GM19397 (cell line): ENCODE results near the gene CKLF.
"Not testable (repeated sequence)": the region's sequence is repeated elsewhere in the genome, so short reads cannot be mapped to it uniquely, and the experiment has no call there.

Source experiments
- ATAC-seq: cut with Tn5 transposase; IDR thresholded peaks from one replicate; pipeline ENCODE4 v1.9.1; 2021; ENCODE audit warnings: mild to moderate bottlenecking, moderate library complexity; ENCODE audit not compliant: unreplicated experiment

CKLF gene, protein sequence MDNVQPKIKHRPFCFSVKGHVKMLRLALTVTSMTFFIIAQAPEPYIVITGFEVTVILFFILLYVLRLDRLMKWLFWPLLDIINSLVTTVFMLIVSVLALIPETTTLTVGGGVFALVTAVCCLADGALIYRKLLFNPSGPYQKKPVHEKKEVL

GRCh38 chr16:66552286-66553177 is at the start of gene CKLF:
Gene CKLF (plus strand): TSS chr16:66552576. CDS start chr16:66552716, 140 bp downstream.
- peak; percentile 79 for ATAC-seq

GRCh38 chr16:66503030-66503429 is 49.3 kb upstream of the CKLF start:
- ATAC-seq: no peak

DNA sequence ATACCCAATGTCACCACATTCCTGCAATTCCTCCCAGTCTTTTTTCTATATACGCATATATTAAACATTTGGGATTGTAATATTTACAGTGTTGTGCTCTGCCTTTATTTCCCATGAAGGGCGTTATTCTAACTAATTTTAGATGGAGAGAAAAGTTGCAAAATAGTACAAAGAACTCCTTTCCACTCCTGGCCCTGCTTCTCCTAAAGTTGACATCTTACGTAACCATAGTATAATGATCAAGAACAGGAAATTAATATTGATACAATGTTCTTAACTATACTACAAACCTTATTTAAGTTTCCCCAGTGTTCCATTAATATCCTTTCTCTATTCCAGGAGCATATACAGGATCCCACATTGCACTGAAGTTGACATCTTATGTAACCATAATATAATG is 48.8 kb upstream of the CKLF start:
- ATAC-seq: no peak

DNA sequence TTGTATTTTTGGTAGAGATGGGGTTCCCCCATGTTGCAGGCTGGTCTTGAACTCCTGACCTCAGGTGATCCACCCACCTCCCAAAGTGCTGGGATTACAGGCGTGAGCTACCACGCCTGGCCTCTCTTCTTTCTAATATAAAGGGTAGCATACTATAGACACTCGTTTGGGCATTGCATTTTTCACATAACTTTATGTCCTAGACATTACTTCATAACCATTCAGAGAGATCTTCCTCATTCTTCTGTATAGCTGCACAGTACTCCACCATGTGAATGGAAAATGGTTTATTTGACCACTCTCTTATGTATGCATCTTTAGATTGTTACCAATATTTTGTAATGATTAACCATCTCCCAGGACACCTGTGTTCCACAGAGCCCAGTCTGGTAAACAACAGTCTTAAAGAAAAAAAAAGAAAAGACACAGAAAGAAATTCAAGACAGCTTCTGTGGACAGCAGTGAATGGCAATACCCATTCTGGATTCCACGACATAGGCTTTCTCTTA is 44.6 kb upstream of the CKLF start:
- no peak for ATAC-seq

DNA sequence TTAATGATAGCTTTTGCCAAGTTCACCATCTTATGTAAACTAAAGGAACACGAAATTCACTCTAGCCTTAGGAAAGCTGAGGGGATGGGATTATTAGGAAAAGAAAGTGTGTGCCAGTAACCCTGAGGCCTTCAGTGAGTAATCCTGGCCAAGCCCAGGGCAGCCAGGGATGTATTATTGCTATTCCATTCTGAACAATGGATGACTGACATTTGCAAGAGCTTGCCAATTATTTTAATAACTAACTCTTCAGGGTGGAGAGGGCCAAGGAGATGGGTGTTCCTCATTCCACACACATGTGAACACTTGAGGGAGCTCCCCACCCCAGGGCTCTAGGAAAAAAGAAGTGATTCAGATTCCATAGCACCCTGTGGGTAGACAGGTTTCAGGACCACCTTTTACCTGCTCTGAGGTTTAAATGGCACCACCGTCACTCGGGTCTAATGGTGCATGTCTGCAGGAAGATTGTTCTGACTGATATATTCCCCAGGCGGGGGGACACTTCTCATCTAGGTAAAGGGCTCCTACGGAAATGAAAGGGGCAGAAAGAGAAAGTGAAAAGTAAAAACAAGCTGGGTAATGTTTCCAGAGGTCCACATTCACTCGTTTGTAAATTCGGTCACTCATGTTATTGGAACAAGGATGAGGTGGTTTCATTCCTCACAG is 44.0 kb upstream of the CKLF start:
- no peak for ATAC-seq

GRCh38 chr16:66508914-66509496 is 43.4 kb upstream of the CKLF start:
- ATAC-seq: no peak

GRCh38 chr16:66509576-66509975 is 42.8 kb upstream of the CKLF start:
- ATAC-seq: no peak

DNA sequence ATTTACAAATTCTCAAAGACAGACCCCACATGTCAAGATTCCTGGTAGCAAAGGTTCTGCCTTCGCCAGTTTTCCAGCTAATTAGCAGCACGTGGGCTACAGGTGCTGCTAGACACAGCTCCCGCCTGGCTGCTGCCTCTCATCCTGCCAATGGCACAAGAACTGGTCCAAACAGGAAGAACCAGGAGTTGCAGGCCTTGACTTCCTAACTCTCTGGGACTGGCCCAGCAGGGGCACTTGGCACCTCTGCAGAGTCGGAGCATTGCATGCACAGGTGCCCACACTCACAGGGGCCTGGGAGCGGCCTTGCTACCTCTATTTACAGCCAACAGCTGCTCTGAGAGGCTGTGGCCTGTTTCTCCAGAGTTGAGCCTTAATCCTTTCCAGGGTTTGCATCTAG is 42.1 kb upstream of the CKLF start:
- no peak for ATAC-seq

GRCh38 chr16:66510711-66511601 is 41.4 kb upstream of the CKLF start:
- no peak for ATAC-seq

- ATAC-seq: no peak
These were observed 40.6 kb upstream of the CKLF start for GRCh38 chr16:66511602-66512271.

DNA sequence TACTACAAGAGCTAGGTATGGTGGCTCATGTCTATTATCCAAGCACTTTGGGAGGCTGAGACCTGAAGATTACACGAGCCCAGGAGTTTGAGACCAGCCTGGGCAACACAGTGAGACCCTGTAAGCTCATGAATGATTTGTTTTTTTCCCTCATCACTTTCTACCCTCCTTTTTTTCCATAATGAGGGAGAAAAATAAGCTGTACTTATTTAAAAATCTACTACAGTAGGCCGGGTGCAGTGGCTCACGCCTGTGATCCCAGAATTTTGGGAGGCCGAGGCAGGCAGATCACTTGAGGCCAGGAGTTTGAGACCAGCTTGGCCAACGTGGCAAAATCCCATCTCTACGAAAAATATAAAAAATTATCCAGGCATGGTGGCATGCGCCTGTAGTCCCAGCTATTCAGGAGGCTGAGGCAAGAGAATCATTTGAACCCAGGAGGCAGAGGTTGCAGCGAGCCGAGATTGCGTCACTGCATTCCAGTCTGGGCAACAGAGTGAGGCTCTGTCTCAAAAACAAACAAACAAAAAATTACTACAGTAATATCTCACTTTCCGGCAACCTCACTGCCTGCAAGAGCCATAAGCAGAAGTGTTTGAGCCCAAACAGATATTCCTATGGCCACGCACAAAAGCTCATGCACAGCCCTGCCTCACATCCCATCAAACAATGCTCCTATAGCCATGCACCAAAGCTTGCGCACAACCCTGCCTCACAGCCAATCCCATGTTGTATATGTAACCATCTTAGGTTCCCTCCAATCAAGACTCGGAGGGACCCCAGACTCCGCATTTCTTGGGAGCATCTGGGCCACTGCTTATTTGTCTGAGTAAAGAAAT is 39.9 kb upstream of the CKLF start:
- ATAC-seq: no peak

- ATAC-seq: no peak
These were observed 39.2 kb upstream of the CKLF start for GRCh38 chr16:66513111-66513723.

GRCh38 chr16:66514391-66514790 is 38.0 kb upstream of the CKLF start:
- not testable (repeated sequence) for ATAC-seq

GRCh38 chr16:66514980-66515595 is 37.3 kb upstream of the CKLF start:
- ATAC-seq: not testable (repeated sequence)

- no peak for ATAC-seq
These were observed 36.5 kb upstream of the CKLF start for GRCh38 chr16:66515596-66516508.

DNA sequence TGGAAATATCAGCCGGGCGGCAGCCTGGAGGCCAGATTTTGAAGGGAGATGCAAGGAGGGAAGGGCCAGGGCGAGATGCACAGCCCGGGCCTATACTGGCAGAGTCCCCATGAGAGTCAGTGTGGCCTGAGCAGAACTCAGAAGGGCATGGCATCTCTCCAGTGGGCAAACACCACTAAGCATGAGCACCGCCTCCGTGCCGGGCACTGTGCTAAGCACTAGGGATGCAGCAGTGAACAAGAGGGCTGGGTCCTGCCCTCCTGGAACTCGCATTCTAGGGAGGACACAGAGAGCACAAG is 35.9 kb upstream of the CKLF start:
- ATAC-seq: no peak
